ENCODE data around the gene FGGY.

Gene FGGY

DNA sequence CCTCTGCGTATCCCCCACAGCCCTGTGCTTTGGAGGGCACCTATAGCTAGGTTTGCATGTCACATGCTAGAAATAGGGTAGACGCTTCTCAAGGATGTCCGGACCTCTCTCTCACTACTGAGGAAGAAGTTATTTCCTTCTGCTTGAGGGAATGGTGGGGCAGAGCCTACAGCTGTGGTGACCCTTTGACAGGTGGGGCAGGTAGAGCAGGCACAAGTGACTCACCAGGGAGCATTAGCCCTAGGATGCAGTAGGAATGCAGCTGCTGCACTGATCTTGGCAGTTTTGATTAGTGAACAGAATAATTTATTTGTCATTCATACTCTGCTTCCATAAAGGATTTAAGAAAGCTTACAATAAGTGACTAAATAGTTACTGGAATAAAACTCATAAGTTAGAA, 388.2 kb downstream of the FGGY start:
- Histone ChIP-seq H3K4me3 (ENCODE audit: low read depth in 1 of 2, low read length in 2 of 2) (no peak overlapping the region), H3K9me3 (ENCODE audit: low read length) (no peaks in the 10 kb centered on the region), H3K27me3 (ENCODE audit: control insufficient read depth in 1 of 2, insufficient read depth in 2 of 2, low read length in 2 of 2) (no peaks in the 10 kb centered on the region), H3K9ac (ENCODE audit: low read length) (no peak overlapping the region), H3K27ac (ENCODE audit: low read depth, low read length) (no peak overlapping the region), H3K36me3 (ENCODE audit: insufficient read depth, low read length) (no peaks in the 10 kb centered on the region), H3K4me1 (ENCODE audit: insufficient read depth, low read length) (peaks cover 32% of the 10 kb centered on the region)

DNA sequence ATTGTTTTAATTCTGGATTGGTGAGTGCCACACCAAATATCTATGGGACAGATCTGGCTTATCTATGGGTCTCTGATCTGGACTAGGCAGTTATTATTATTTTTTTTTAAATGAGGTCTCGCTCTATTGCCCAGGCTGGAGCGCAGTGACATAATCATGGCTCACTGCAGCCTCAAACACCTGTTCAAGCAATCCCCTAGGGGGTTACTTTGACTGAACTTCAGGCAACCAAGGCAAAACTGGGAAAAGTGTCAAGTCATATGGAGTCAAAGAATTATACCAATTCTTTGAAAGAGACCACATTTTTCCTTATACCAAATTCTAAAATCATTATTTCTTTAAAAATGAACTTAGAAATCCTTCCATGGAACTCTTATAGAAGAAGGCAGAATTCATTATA, 388.8 kb downstream of the FGGY start:
- Histone ChIP-seq H3K4me1 (ENCODE audit: insufficient read depth, low read length) (peaks cover 32% of the 10 kb centered on the region), H3K27ac (ENCODE audit: low read depth, low read length) (no peak overlapping the region), H3K36me3 (ENCODE audit: insufficient read depth, low read length) (no peaks in the 10 kb centered on the region)

DNA sequence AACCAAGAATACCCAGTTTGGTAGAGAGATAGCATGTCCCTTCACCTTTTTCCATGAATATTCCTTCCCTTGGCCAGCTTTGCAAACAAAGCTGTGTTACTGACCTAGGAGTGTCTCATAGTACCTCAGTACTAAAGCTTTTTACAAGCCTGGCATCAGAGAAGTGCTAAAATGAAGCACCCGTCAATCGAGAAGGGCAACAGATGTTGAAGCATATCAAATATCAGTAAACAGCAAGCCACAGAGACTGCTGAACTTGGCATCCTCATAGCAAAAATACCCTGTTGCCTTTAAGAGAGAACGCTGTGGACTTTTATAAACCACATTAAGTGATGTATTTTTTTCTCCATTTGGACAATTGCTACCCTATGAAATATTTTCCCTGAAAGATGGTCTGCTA, 389.3 kb downstream of the FGGY start:
- Histone ChIP-seq H3K27me3 (ENCODE audit: control insufficient read depth in 1 of 2, insufficient read depth in 2 of 2, low read length in 2 of 2) (no peaks in the 10 kb centered on the region), H3K27ac (ENCODE audit: low read depth, low read length) (no peak overlapping the region), H3K36me3 (ENCODE audit: insufficient read depth, low read length) (no peaks in the 10 kb centered on the region), H3K9ac (ENCODE audit: low read length) (no peak overlapping the region), H3K9me3 (ENCODE audit: low read length) (no peaks in the 10 kb centered on the region), H3K4me1 (ENCODE audit: insufficient read depth, low read length) (peaks cover 32% of the 10 kb centered on the region), H3K4me3 (ENCODE audit: low read depth in 1 of 2, low read length in 2 of 2) (no peak overlapping the region)

More for the DNA sequence above, 388.8 kb downstream of the FGGY start:
- no peaks in the 10 kb centered on the region for H3K27me3 ChIP-seq (ENCODE audit: control insufficient read depth in 1 of 2, insufficient read depth in 2 of 2, low read length in 2 of 2)
- H3K9ac ChIP-seq (ENCODE audit: low read length): no peak overlapping the region
- H3K4me3 ChIP-seq (ENCODE audit: low read depth in 1 of 2, low read length in 2 of 2): no peak overlapping the region
- no peaks in the 10 kb centered on the region for H3K9me3 ChIP-seq (ENCODE audit: low read length)

DNA sequence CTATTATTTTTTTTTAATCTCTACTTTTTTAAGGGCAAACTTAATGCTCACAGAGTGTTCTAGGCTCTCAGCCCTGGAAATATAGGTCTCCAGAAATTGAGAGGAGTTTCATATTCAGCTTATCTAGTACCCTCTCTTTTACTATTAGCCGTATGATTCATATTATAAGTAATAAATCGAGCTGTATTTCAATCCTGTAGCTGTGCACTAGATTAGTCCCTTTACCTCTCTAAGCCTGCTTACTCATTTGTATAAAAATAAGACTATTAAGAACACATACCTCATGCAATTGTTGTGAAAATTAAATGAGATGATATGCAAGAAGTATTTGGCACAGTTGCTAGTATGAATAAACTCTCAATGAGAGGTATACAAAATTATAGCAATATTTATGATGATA, 389.7 kb downstream of the FGGY start:
- peaks cover 32% of the 10 kb centered on the region for H3K4me1 ChIP-seq (ENCODE audit: insufficient read depth, low read length)
- no peak overlapping the region for H3K27ac ChIP-seq (ENCODE audit: low read depth, low read length)

DNA sequence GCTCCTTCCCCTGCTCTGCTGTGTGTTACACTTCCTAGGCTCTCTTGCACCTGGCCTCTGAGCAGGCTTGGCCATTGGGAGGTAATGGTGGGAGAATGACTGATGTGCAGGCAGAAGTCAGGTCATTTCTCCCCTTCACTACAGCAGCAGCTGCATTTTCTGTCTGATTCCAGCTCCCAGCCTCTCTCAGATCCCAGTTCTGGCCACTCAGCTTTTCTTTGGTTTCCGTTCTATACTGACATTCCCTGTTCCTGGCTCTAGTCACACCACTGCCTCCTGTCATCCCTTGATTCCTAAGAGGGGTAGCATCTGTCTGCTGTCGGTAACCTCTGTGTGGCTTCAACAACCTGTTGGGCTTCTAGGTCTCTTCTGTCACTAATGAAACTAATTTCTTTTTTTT, 390.2 kb downstream of the FGGY start:
- Histone ChIP-seq H3K4me1 (ENCODE audit: insufficient read depth, low read length) (peaks cover 32% of the 10 kb centered on the region), H3K9me3 (ENCODE audit: low read length) (no peaks in the 10 kb centered on the region), H3K9ac (ENCODE audit: low read length) (no peak overlapping the region), H3K36me3 (ENCODE audit: insufficient read depth, low read length) (no peaks in the 10 kb centered on the region), H3K27me3 (ENCODE audit: control insufficient read depth in 1 of 2, insufficient read depth in 2 of 2, low read length in 2 of 2) (no peaks in the 10 kb centered on the region), H3K27ac (ENCODE audit: low read depth, low read length) (no peak overlapping the region), H3K4me3 (ENCODE audit: low read depth in 1 of 2, low read length in 2 of 2) (no peak overlapping the region)

More for the DNA sequence above, 389.7 kb downstream of the FGGY start:
- H3K4me3 ChIP-seq (ENCODE audit: low read depth in 1 of 2, low read length in 2 of 2): no peak overlapping the region
- no peaks in the 10 kb centered on the region for H3K27me3 ChIP-seq (ENCODE audit: control insufficient read depth in 1 of 2, insufficient read depth in 2 of 2, low read length in 2 of 2)
- no peaks in the 10 kb centered on the region for H3K36me3 ChIP-seq (ENCODE audit: insufficient read depth, low read length)
- H3K9me3 ChIP-seq (ENCODE audit: low read length): no peaks in the 10 kb centered on the region
- no peak overlapping the region for H3K9ac ChIP-seq (ENCODE audit: low read length)

DNA sequence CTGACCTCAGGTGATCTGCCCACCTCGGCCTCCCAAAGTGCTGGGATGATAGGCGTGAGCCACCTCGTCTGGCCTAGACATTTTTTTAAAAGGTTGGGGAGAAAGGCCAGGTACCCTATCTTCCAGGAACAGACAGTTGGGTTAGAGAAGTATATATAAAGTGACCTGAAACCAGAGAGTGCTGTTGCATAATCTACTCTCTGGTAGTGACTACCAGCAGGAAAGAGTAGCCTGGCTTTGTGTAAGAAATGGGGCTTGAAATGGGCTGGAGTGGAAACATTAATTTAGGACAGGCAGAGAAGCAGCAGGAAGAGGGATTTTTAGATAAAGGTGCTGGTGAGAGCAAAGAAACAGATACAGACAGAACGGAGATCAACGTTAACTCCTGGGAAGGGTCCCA, 392.1 kb downstream of the FGGY start:
- H3K9me3 ChIP-seq (ENCODE audit: low read length): no peaks in the 10 kb centered on the region
- no peak overlapping the region for H3K4me3 ChIP-seq (ENCODE audit: low read depth in 1 of 2, low read length in 2 of 2)
- no peak overlapping the region for H3K27ac ChIP-seq (ENCODE audit: low read depth, low read length)
- no peak overlapping the region for H3K9ac ChIP-seq (ENCODE audit: low read length)
- H3K4me1 ChIP-seq (ENCODE audit: insufficient read depth, low read length): peaks cover 14% of the 10 kb centered on the region
- H3K27me3 ChIP-seq (ENCODE audit: control insufficient read depth in 1 of 2, insufficient read depth in 2 of 2, low read length in 2 of 2): no peaks in the 10 kb centered on the region
- no peaks in the 10 kb centered on the region for H3K36me3 ChIP-seq (ENCODE audit: insufficient read depth, low read length)

DNA sequence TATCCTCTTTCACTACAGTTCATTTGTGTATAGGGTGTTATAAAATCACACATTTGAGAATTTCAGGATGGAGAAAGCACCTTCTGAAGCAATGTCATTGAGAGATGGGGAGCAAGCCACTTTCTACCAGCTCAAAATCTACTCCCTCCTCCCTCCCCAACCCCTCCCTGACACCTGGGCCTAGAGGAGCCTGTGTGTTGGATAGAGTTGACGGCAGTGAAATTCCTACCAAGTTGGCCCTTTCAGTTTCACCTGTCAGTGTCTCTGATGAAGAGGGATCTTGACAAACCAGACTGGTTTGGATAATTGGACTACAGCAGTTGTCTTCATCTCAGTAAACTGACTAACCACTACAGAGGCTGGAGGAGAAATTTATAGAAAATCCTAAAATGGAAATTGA, 392.8 kb downstream of the FGGY start:
- peaks cover 14% of the 10 kb centered on the region for H3K4me1 ChIP-seq (ENCODE audit: insufficient read depth, low read length)
- H3K27me3 ChIP-seq (ENCODE audit: control insufficient read depth in 1 of 2, insufficient read depth in 2 of 2, low read length in 2 of 2): no peaks in the 10 kb centered on the region
- no peaks in the 10 kb centered on the region for H3K36me3 ChIP-seq (ENCODE audit: insufficient read depth, low read length)
- H3K9me3 ChIP-seq (ENCODE audit: low read length): no peaks in the 10 kb centered on the region
- H3K27ac ChIP-seq (ENCODE audit: low read depth, low read length): no peak overlapping the region
- no peak overlapping the region for H3K4me3 ChIP-seq (ENCODE audit: low read depth in 1 of 2, low read length in 2 of 2)
- H3K9ac ChIP-seq (ENCODE audit: low read length): no peak overlapping the region

DNA sequence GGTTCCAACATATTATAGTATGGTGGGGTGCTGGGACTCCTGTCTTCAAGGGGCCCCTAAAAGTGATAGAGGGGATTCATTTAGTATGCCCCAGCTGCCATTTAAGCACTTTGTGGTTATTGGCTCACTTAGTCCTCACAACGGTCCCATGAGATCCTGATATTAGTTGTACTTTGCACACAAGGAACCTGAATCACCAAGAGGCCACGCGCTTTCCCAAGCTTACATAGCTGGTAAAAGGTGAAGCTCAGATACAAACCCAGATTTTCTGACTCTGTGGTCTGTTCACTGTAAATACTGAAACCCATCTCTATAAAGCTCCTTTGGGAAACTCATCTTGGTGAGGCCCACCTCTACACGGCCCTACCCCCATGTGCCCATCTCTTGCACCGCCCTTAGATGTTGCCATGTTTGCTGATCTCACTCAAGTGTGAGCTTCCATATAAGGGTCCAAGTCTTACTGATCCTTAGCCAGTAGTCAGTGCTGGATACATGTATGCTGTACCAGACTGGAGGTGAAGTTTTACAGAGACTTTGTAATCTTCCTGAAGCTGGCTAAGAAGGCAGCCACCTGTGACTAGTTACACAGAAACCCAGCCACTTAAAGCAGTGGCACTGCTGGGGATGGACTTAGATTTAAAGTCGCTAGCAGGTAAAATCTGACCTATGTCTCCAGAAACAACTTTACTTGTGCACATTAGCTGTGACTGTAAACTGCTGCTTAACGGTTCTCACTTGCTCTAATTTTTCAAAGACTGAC, 393.5 kb downstream of the FGGY start:
- no peak overlapping the region for H3K27ac ChIP-seq (ENCODE audit: low read depth, low read length)
- H3K9ac ChIP-seq (ENCODE audit: low read length): no peak overlapping the region
- no peaks in the 10 kb centered on the region for H3K27me3 ChIP-seq (ENCODE audit: control insufficient read depth in 1 of 2, insufficient read depth in 2 of 2, low read length in 2 of 2)
- H3K4me3 ChIP-seq (ENCODE audit: low read depth in 1 of 2, low read length in 2 of 2): no peak overlapping the region
- H3K36me3 ChIP-seq (ENCODE audit: insufficient read depth, low read length): no peaks in the 10 kb centered on the region
- peaks cover 14% of the 10 kb centered on the region for H3K4me1 ChIP-seq (ENCODE audit: insufficient read depth, low read length)
- H3K9me3 ChIP-seq (ENCODE audit: low read length): no peaks in the 10 kb centered on the region

DNA sequence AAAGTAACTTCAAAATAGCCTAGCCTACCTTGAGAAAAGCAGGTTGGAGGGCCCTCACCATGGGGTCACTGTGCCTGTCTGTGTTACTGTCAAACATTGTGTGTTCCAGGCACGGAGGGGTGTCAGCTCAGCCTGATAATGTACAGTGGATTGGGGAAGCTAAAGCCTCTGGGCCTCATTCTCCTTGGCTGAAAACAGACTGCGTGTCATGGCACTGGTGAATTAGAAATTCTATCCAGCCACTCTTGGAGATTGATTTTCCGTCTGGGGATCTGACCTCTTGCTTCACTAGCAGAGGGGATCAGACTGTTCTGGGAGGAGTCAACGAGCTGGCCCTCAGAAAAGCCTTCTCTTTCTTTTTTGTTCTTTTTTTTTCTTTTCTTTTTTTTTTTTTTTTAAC, 394.4 kb downstream of the FGGY start:
- no peak overlapping the region for H3K27ac ChIP-seq (ENCODE audit: low read depth, low read length)
- no peak overlapping the region for H3K4me3 ChIP-seq (ENCODE audit: low read depth in 1 of 2, low read length in 2 of 2)
- no peaks in the 10 kb centered on the region for H3K9me3 ChIP-seq (ENCODE audit: low read length)
- peaks cover 10% of the 10 kb centered on the region for H3K4me1 ChIP-seq (ENCODE audit: insufficient read depth, low read length)
- H3K9ac ChIP-seq (ENCODE audit: low read length): no peak overlapping the region
- H3K27me3 ChIP-seq (ENCODE audit: control insufficient read depth in 1 of 2, insufficient read depth in 2 of 2, low read length in 2 of 2): no peaks in the 10 kb centered on the region
- H3K36me3 ChIP-seq (ENCODE audit: insufficient read depth, low read length): no peaks in the 10 kb centered on the region

DNA sequence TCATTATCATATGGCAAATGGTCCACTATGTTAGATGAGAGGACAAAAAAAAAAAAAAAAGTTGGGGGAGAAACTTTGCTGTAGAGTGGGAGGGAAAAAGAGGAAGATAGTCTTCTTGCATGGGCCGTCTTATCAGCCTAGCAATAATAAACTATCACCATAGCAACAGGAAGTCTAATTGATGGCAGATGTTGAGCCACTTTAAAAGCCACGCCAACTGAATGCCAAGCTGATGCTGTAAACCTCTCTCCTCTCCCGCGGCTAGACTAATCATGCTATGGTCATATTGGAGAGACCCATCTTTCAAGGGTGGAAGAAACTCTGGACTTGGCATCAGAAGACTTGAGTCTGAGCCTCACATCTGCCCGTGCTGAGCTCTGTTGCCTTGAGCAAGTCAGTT, 395.7 kb downstream of the FGGY start:
- Histone ChIP-seq H3K27ac (ENCODE audit: low read depth, low read length) (no peak overlapping the region), H3K9me3 (ENCODE audit: low read length) (no peaks in the 10 kb centered on the region), H3K4me3 (ENCODE audit: low read depth in 1 of 2, low read length in 2 of 2) (no peak overlapping the region), H3K36me3 (ENCODE audit: insufficient read depth, low read length) (no peaks in the 10 kb centered on the region), H3K4me1 (ENCODE audit: insufficient read depth, low read length) (peaks cover 6% of the 10 kb centered on the region), H3K27me3 (ENCODE audit: control insufficient read depth in 1 of 2, insufficient read depth in 2 of 2, low read length in 2 of 2) (no peaks in the 10 kb centered on the region), H3K9ac (ENCODE audit: low read length) (no peak overlapping the region)

DNA sequence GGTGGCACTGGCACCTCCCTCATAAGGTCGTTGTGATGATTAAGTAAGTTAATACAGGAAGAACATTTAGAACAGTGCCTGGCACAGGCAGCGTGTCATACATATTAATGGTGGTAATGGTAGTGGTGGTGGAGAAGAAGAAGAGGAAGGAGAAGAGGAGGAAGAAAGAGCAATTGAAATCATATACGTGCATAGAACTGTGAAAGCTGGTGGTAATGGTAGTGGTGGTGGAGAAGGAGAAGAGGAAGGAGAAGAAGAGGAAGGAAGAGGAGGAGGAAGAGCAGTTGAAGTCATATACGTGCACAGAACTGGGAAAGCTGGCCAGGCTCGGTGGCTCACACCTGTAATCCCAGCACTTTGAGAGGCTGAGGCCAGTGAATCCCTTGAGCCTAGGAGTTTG, 396.5 kb downstream of the FGGY start:
- no peaks in the 10 kb centered on the region for H3K36me3 ChIP-seq (ENCODE audit: insufficient read depth, low read length)
- no peak overlapping the region for H3K4me3 ChIP-seq (ENCODE audit: low read depth in 1 of 2, low read length in 2 of 2)
- H3K9ac ChIP-seq (ENCODE audit: low read length): no peak overlapping the region
- H3K9me3 ChIP-seq (ENCODE audit: low read length): no peaks in the 10 kb centered on the region
- peaks cover 11% of the 10 kb centered on the region for H3K4me1 ChIP-seq (ENCODE audit: insufficient read depth, low read length)
- no peaks in the 10 kb centered on the region for H3K27me3 ChIP-seq (ENCODE audit: control insufficient read depth in 1 of 2, insufficient read depth in 2 of 2, low read length in 2 of 2)
- no peak overlapping the region for H3K27ac ChIP-seq (ENCODE audit: low read depth, low read length)

DNA sequence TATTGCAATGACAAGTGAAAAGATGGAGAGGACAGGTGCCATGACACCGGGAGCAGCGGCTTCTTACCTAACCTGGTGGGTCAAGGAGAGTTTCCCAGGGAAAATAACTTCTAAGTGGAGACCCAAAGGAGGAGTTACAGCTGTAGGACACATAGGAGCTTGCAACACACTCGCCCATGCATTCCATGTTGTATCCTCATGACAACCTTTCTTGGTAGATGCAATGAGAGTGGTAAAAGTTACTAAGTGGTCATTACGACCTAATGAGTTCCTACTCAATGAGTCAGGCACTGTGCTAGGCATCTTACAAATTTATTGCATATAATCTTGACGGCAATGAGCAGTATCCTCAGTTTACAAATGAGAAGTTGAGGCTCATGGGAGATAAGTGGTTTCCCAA, 398.4 kb downstream of the FGGY start:
- Histone ChIP-seq H3K9me3 (ENCODE audit: low read length) (no peaks in the 10 kb centered on the region), H3K4me1 (ENCODE audit: insufficient read depth, low read length) (peaks cover 22% of the 10 kb centered on the region), H3K4me3 (ENCODE audit: low read depth in 1 of 2, low read length in 2 of 2) (no peak overlapping the region), H3K36me3 (ENCODE audit: insufficient read depth, low read length) (no peaks in the 10 kb centered on the region), H3K9ac (ENCODE audit: low read length) (no peak overlapping the region), H3K27me3 (ENCODE audit: control insufficient read depth in 1 of 2, insufficient read depth in 2 of 2, low read length in 2 of 2) (no peaks in the 10 kb centered on the region), H3K27ac (ENCODE audit: low read depth, low read length) (no peak overlapping the region)

Measured in muscle layer of colon (tissue), 2 donors.